Neutrophil (primary cell): ENCODE measurements around the gene OPRD1.

Experiments
- H3K27ac ChIP-seq: fragments of 200-600 bp; sonication (generic); 2 replicates; pipeline ENCODE4 v1.5.1; 2016; ENCODE audit warnings: mild to moderate bottlenecking, moderate library complexity
- H3K27me3 ChIP-seq: fragments of 200-600 bp; sonication (generic); 2 replicates; pipeline ENCODE4 v1.6.0; 2016; ENCODE audit warnings: mild to moderate bottlenecking
- H3K36me3 ChIP-seq: fragments of 200-600 bp; sonication (generic); 2 replicates; pipeline ENCODE4 v1.5.1; 2017
- H3K4me1 ChIP-seq, 2 experiments: fragments of 200-600 bp in 1 of 2; sonication (generic) in 1 of 2; 1 replicate in 1 of 2; 2 replicates in 1 of 2; pipeline versions ENCODE4 v1.5.1 to v1.6.1; 2013 to 2016; ENCODE audit warnings: low read depth in 1 of 2, low read length in 1 of 2, mild to moderate bottlenecking in 1 of 2, moderate library complexity in 1 of 2; ENCODE audit not compliant: control insufficient read depth in 1 of 2, insufficient read depth in 1 of 2
- H3K4me3 ChIP-seq, 2 experiments: fragments of 200-600 bp in 1 of 2; sonication (generic) in 1 of 2; 1 replicate in 1 of 2; 2 replicates in 1 of 2; pipeline ENCODE4 v1.5.1; 2013 to 2016; ENCODE audit warnings: low read depth in 1 of 2, low read length in 1 of 2, mild to moderate bottlenecking in 1 of 2, moderate library complexity in 1 of 2
- H3K9me3 ChIP-seq: fragments of 200-600 bp; sonication (generic); 2 replicates; pipeline ENCODE4 v1.5.1; 2016
- CTCF ChIP-seq: fragments of 200-600 bp; sonication (generic); IDR thresholded peaks from 2 replicates; pipeline ENCODE4 v1.5.1; 2016; ENCODE audit warnings: antibody characterized with exemption

OPRD1 gene

DNA sequence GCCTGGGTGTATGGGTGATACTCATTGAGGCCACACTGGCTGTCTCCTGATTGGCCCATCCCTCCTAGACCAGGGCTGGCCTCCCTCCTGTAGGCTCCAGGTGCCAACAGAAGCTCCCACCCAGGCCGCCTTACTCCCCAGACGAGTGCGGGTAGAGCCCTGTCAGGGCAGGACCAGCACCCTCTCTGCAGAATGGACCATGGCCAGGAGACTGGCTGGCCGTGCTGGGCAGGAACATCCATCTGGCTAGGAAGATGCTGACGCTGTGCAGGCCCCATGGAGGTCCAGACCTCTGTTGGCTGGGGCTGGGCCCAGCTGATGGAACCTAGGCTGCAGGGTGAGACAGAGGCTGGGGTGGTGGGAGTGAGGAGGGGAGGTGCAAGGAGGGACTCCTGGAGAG, 77.4 kb downstream of the OPRD1 start:
- Histone ChIP-seq H3K27me3 (no peaks in the 10 kb centered on the region), H3K27ac (peak overlapping the region; percentile 95), H3K4me1 (peaks cover 35 to 39% of the 10 kb centered on the region in 2 experiments), H3K36me3 (peaks cover 12% of the 10 kb centered on the region), H3K9me3 (no peaks in the 10 kb centered on the region), H3K4me3 (no peak overlapping the region)
- TF ChIP-seq CTCF: no peak

DNA sequence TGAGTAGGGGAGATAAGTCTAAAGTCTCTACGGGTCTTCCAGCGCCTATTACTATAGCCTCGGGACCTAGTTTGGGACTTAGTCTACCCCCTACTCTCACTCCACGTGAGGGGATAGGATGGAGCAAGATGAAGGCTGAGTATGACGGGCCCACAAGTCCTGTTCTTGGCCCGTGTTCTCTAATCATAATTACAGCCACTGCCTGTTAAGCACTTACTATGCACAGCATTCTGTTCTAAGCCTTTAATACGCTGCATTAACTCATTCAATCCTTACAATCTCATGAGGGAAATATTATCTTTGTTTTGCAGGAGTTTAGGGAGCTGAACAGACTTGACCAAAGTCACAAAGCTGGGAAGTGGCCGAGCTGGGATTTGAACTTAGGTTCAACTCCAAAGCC, 78.5 kb downstream of the OPRD1 start:
- no peak for TF ChIP-seq CTCF
- Histone ChIP-seq H3K27me3 (no peaks in the 10 kb centered on the region), H3K27ac (peak overlapping the region; percentile 35), H3K4me3 (no peak overlapping the region), H3K9me3 (no peaks in the 10 kb centered on the region), H3K4me1 (peaks cover 28 to 29% of the 10 kb centered on the region in 2 experiments), H3K36me3 (peaks cover 21% of the 10 kb centered on the region)

GRCh38 chr1:28890836-28891235, 78.9 kb downstream of the OPRD1 start:
- Histone ChIP-seq H3K36me3 (peaks cover 25% of the 10 kb centered on the region), H3K4me1 (peaks cover 24 to 25% of the 10 kb centered on the region in 2 experiments), H3K27ac (peak overlapping the region; percentile 12), H3K9me3 (no peaks in the 10 kb centered on the region), H3K4me3 (no peak overlapping the region), H3K27me3 (no peaks in the 10 kb centered on the region)
- no peak for TF ChIP-seq CTCF

- no peak for TF ChIP-seq CTCF
- no peaks in the 10 kb centered on the region for H3K27me3 ChIP-seq
- no peak overlapping the region for H3K4me3 ChIP-seq
- H3K4me1 ChIP-seq: peaks cover 20 to 21% of the 10 kb centered on the region in 2 experiments
- H3K27ac ChIP-seq: peak overlapping the region; percentile 12
- H3K36me3 ChIP-seq: peaks cover 27% of the 10 kb centered on the region
- H3K9me3 ChIP-seq: no peaks in the 10 kb centered on the region
Measured at GRCh38 chr1:28891256-28891655, 79.3 kb downstream of the OPRD1 start.

DNA sequence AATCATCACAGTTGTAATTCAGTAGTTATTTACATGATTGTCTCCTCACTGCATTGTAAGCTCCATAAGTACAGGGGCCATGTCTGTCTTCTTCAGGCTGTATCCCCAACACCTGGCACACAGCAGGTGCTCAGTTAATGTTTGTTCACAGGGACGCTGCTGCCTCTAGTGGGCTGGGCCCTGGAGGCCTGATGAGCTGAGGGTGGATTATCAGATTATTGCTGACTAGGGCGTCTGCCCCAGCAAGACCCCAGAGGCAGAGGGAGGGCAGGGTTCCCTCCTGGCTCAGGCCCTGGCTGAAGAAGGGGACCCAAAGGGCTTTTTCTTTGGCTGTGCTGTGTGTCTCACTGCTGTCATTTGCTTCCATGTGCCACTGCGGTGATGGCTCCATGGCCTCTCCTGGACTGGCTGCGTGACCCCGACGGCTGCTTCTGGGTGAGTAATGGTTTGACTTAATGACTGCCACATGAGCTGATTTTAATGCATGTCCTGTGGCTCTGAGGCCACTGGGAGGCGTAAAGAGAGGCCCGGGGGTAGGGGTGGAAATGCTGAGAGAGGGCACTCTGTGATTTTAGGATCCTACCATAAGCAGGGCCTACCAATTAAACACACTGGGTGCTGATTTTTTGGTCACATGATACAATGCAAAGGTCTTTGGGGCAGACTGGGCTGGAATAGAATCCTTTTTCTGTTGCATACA, 81.6 kb downstream of the OPRD1 start:
- no peak for TF ChIP-seq CTCF
- Histone ChIP-seq H3K36me3 (peaks cover 27% of the 10 kb centered on the region), H3K27ac (no peak overlapping the region), H3K9me3 (no peaks in the 10 kb centered on the region), H3K4me3 (no peak overlapping the region), H3K4me1 (peaks cover 18 to 21% of the 10 kb centered on the region in 2 experiments), H3K27me3 (no peaks in the 10 kb centered on the region)
